Testis (tissue), 2 donors: ENCODE data around the gene FAM210A.

Experiments used
- CTCF ChIP-seq, 3 experiments: fragments of 450-650 bp in 2 of 3; fragments of 200-600 bp in 1 of 3; sonication (generic) in 1 of 3; IDR thresholded peaks; one replicate each; pipeline ENCODE4 v1.5.1; 2016 to 2019; ENCODE audit warnings: antibody characterized with exemption in 3 of 3, mild to moderate bottlenecking in 2 of 3, moderate library complexity in 1 of 3
- POLR2A ChIP-seq: fragments of 450-650 bp; IDR thresholded peaks from one replicate; pipeline ENCODE4 v1.6.1; 2017; ENCODE audit warnings: antibody characterized with exemption, mild to moderate bottlenecking, moderate library complexity

- TF ChIP-seq POLR2A (no peak), CTCF (IDR thresholded peaks at IDR 0.05) (no peak)
Observed at GRCh38 chr18:13618760-13619438, 107.5 kb downstream of the FAM210A start.
